ENCODE measurements around the gene KHDC4. TPM values are rescaled to one million over a fixed set of nuclear protein-coding genes. Genes with fewer than 3 reads are reported as not detected.
A peak's percentile ranks its signal among the peaks of the same experiment; 100 is the strongest.

KHDC4 gene
- total RNA-seq, 4 donors from 2014 or later = 28.8 to 139 (median 64.2) TPM

DNA sequence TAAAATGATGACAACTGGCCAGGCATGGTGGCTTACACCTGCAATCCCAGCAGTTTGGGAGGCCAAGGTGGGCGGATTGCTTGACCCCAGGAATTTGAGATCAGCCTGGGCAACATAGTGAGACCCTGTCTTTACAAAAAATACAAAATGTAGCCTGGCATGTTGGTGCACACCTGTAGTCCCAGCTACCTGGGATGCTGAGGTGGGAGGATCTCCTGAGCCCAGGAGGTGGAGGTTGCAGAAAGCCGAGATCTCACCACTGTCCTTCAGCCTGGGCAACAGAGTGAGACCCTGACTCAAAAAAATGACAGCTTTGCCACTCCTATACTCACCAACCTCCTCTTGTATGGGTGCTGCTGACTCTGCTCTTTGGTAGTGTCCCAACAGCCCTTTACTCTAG lies 56.3 kb downstream of the KHDC4 start:
- no peak for DNase-seq
- intact Hi-C loops (cut with DNase I; ENCODE audit: low total_unique reads) = no loop called here

GRCh38 chr1:155873860-155874259 lies 60.4 kb downstream of the KHDC4 start:
- H3K36me3 ChIP-seq = no peaks in the 10 kb centered on the region
- H3K9me3 ChIP-seq = no peaks in the 10 kb centered on the region
- no peak overlapping the region for H3K4me3 ChIP-seq
- no peak overlapping the region for H3K27ac ChIP-seq
- H3K4me1 ChIP-seq = no peaks in the 10 kb centered on the region
- intact Hi-C loops (cut with DNase I; ENCODE audit: low total_unique reads) = no loop called here
- H3K27me3 ChIP-seq = no peaks in the 10 kb centered on the region
- DNase-seq = no peak
- TF ChIP-seq POLR2A (IDR thresholded peaks at IDR 0.05) (no peak), CTCF (IDR thresholded peaks at IDR 0.05) (no peak)

More for the DNA sequence above, 56.3 kb downstream of the KHDC4 start:
- TF ChIP-seq CTCF (IDR thresholded peaks at IDR 0.05) (no peak), POLR2A (IDR thresholded peaks at IDR 0.05) (no peak)
- no peak overlapping the region for H3K27ac ChIP-seq
- H3K27me3 ChIP-seq = no peaks in the 10 kb centered on the region
- H3K9me3 ChIP-seq = no peaks in the 10 kb centered on the region
- H3K36me3 ChIP-seq = no peaks in the 10 kb centered on the region
- H3K4me3 ChIP-seq = no peak overlapping the region
- H3K4me1 ChIP-seq = no peaks in the 10 kb centered on the region

- intact Hi-C loops (cut with DNase I; ENCODE audit: low total_unique reads) = no loop called here
- Histone ChIP-seq H3K27ac (no peak overlapping the region), H3K9me3 (no peaks in the 10 kb centered on the region), H3K27me3 (no peaks in the 10 kb centered on the region), H3K36me3 (no peaks in the 10 kb centered on the region), H3K4me1 (no peaks in the 10 kb centered on the region), H3K4me3 (no peak overlapping the region)
- DNase-seq = no peak
- TF ChIP-seq CTCF (IDR thresholded peaks at IDR 0.05) (no peak), POLR2A (IDR thresholded peaks at IDR 0.05) (no peak)
Measured at GRCh38 chr1:155872527-155872926, 61.7 kb downstream of the KHDC4 start.

- peak overlapping the region in 1 of 2 donors; percentile 35 for H3K27ac ChIP-seq
- no peak for TF ChIP-seq POLR2A (IDR thresholded peaks at IDR 0.05)
- TF ChIP-seq CTCF (IDR thresholded peaks at IDR 0.05) = no peak
- no peaks in the 10 kb centered on the region for H3K36me3 ChIP-seq
- H3K4me1 ChIP-seq = no peaks in the 10 kb centered on the region
- DNase-seq = peak in 1 of 2 donors; percentile 51
- no peaks in the 10 kb centered on the region for H3K27me3 ChIP-seq
- H3K4me3 ChIP-seq = no peak overlapping the region
- intact Hi-C loops (cut with DNase I; ENCODE audit: low total_unique reads) = no loop called here
- H3K9me3 ChIP-seq = no peaks in the 10 kb centered on the region
Measured at GRCh38 chr1:155871390-155871789, 62.8 kb downstream of the KHDC4 start.

- Histone ChIP-seq H3K4me3 (no peak overlapping the region), H3K4me1 (no peaks in the 10 kb centered on the region), H3K36me3 (no peaks in the 10 kb centered on the region), H3K27ac (no peak overlapping the region), H3K9me3 (no peaks in the 10 kb centered on the region), H3K27me3 (no peaks in the 10 kb centered on the region)
- TF ChIP-seq CTCF (IDR thresholded peaks at IDR 0.05) = no peak
- no peak for TF ChIP-seq POLR2A (IDR thresholded peaks at IDR 0.05)
- DNase-seq = no peak
- intact Hi-C loops (cut with DNase I; ENCODE audit: low total_unique reads) = no loop called here
Measured at GRCh38 chr1:155867766-155868165, 66.4 kb downstream of the KHDC4 start.

Measured in uterus (tissue), 4 donors.